HG03280 (cell line): ENCODE data around the gene PGBD1.

Experiments
- ATAC-seq: cut with Tn5 transposase; IDR thresholded peaks from one replicate; pipeline ENCODE4 v1.9.1; 2021; ENCODE audit warnings: mild to moderate bottlenecking, moderate library complexity; ENCODE audit not compliant: unreplicated experiment

The PGBD1 gene

DNA sequence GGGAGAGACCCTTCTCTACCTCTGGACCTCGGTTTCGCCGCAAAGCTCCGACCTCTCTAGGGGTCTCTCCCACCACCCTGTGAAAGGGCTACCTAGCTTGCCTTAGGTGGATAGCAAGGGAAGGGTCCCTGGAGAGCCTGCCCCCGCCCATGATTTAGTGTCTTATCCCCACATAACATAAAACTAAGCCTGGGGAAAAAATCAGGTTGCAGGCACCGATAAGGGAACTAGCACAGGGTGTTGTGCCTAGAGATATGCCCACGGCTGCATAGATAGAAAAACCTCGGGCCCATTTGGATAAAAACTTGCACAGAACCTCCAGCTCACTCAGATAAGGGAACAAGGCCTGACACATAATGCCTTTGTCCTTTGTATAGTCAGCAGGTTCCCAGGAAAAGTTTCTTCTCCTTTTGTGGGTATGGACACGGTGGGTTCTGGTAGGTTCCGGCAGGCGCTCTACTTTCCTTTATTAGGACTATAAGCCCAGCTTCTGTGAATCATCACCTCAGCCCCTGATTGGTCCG is 53.7 kb downstream of the PGBD1 start:
- no peak for ATAC-seq

DNA sequence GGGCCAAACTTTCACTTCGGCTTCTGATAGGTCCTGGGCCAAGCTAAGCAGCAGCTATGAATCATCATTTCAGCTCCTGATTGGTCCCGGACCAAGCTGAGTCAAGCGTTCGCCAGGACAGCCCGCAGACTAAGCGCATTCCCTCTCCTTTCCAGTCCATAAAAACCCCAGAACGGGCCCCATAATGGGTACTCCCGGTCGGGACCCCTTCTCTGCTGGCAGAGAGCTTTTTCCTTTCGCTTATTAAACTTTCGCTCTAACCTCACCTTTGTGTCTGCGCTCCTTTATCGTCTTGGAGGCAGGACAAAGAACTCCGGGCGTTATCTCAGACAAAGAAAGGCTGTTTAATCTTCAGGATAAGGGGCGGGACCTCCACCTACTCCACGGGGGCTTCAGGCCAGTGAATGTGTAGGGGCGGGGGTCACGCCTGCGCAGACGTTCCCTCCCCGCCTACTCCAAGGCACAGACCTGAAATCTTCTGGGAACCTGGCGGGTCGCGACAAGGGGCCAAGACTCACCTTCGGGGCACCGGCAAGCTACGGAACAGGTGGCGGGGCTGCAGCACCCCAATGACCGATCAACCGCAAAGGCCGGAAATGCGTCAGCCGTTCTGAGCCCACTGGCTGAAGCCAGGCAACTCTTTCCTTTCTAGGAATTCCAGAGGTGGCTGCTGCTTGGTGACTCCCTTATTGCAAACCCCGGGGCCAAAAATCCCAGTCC is 54.4 kb downstream of the PGBD1 start, which contains the start of gene ZSCAN31:
ZSCAN31 (minus strand) TSS at position 585 of the 720 bp plus-strand sequence. CDS start 6,465 bp downstream, outside the sequence.
- peak; percentile 91 for ATAC-seq

DNA sequence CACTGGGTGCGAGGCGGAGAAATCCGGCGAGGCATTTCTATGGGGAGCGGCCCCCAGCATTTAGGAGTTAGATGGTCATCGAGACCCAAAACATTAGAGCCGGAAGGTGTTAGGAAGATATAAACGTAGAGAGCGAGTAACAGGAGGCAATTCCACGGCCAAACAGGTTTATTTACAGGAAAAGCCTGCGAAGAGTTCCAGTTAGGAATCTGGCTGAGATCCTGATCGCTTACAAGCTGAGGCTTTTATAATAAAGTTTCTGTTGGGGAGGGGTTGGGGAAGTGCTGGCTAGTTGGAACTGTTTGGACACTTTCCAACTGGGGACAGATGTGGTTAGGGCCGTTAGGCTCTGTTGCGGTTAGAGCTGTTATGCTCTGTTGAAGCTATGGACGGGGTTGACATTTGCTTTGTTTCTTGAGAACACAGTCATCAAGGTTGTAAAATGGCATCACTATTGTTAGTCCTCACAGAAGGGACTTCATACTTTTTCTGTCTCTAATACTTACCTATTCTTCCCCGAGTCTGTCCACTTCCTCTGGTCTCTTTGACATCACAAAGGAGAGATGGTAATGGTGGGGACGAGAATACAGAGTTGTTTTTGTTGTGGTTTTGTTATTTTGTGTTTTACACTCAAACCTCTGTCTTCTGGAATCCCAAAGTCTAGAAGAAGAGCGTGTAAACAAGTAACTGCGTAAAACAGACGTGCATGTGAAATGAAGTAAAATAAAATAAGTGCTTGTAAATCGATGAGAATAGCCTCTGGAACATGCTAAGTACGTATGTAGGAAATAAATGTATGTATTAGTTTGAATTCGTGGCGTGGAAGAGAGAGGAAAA is 55.1 kb downstream of the PGBD1 start:
- no peak for ATAC-seq

- ATAC-seq, result no peak
Measured at GRCh38 chr6:28337121-28337520, 55.7 kb downstream of the PGBD1 start.

GRCh38 chr6:28340310-28341095 is 59.1 kb downstream of the PGBD1 start:
- ATAC-seq, result no peak

GRCh38 chr6:28343898-28344677 is 62.7 kb downstream of the PGBD1 start:
- no peak for ATAC-seq

DNA sequence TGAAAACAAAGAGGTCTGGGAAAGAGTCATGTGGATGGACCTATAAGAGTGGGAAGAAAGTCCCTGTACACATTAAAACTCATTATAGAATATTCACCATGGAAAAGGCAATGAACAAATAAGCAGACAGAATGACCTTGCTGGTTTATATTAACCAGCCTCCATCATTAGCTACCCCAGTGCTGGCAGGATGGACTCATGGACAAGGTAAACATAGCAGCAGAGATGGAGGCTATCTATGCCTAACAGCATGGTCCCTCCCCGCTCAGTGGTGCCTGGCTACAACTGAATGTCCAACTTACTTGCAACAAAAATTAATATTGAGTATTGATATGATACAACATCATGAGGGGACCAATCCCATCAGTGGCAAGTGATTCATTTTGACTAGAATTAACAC is 63.8 kb downstream of the PGBD1 start:
- no peak for ATAC-seq

DNA sequence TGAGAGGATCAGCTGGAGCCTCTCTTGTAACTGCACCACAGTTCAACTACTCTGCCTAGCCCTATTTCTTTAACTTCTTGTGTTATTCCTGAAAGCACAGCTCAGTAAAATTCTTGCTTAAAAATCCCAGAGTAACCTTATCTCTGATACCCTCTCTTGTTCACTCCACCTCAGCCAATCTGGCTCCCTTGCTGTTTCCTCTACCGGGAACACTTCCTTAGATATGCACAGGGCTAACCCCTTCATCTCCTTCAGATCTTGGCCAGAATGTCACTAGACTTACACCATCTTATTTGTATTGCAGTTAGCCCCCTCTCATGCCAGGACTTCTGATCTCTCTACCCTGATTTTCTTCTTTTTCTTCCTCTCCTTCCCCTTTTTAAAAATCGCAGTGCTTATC is 65.7 kb downstream of the PGBD1 start:
- no peak for ATAC-seq

- ATAC-seq, result no peak
Measured at GRCh38 chr6:28349344-28349891, 68.0 kb downstream of the PGBD1 start.

DNA sequence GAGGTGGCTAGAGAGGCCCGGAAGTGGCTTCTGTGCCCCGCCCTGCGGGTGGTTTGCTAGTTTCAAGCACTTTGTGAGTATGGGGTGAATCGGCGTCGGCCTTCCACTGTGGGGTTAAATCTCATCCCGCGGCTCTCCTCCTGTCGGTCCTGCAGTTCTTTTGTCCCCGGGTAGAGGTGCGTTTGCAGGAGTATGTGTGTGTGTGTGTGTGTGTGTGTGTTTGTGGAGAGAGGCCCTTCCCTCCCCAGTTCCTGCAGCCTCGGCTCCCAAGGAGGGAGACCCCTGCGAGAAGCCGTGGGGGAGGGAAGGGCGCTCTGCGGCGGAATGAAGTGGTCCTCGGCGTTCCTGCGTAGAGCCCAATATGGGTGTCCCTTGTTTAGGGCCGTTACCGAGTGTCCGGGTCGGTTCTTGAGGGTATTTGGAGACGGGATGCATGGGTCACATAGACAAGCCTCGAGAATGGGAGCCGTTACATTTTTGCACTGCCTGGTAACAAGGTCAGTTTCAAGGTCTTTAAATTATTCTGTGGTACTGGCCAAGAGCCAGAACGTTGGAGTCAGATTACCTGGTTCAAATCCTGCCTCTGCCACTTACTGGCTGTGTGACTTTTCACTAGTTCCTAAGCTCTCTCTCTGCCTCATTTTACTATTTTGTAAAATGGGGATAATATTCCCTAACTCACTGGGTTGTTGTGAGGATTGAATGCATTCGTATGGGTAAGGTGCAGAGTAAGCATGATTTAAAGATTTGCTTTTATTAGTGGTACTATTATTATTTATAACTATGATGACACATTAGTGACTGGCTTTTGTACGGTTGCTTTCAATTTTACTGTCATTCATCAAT is 68.7 kb downstream of the PGBD1 start, which contains the start of gene ZKSCAN3:
ZKSCAN3 (plus strand) TSS at position 56 of the 846 bp plus-strand sequence. CDS start 9,640 bp downstream, outside the sequence.
- peak; percentile 98 for ATAC-seq

GRCh38 chr6:28351087-28351486 is 69.7 kb downstream of the PGBD1 start:
- no peak for ATAC-seq

GRCh38 chr6:28351493-28351925 is 70.1 kb downstream of the PGBD1 start:
- ATAC-seq, result no peak
